Measurements from ENCODE around the gene NRN1L. TPM values are rescaled to one million over a fixed set of nuclear protein-coding genes. Genes with fewer than 3 reads are reported as not detected.

The NRN1L gene
- total RNA-seq, 1 experiment from 2014 or later = 1.4 TPM

- Histone ChIP-seq H3K9me3 (ENCODE audit: control insufficient read depth in 1 of 2, insufficient read depth in 1 of 2, low read depth in 1 of 2, low read length in 2 of 2) (no peaks in the 10 kb centered on the region), H3K4me3 (replicated peaks in 1 of 2; ENCODE audit: low read depth in 1 of 2, low read length in 2 of 2) (peak overlapping the region; percentile 82 to 97), H3K4me1 (ENCODE audit: control insufficient read depth in 1 of 2, insufficient read depth in 2 of 2, low read length in 2 of 2) (peaks cover 7 to 17% of the 10 kb centered on the region in 2 experiments), H3K79me2 (ENCODE audit: insufficient read depth, low read length) (peaks cover 39% of the 10 kb centered on the region), H3K9me2 (ENCODE audit: insufficient read depth) (no peaks in the 10 kb centered on the region), H3K9ac (ENCODE audit: low read length) (peak overlapping the region; percentile 93), H2AFZ (ENCODE audit: low read depth, low read length, poor library complexity, severe bottlenecking) (no peak overlapping the region), H3K36me3 (ENCODE audit: control insufficient read depth in 1 of 2, insufficient read depth in 2 of 2, low read length in 2 of 2) (peaks cover 31 to 45% of the 10 kb centered on the region in 2 experiments; a peak in 3 of 4 replicates), H3K27me3 (ENCODE audit: insufficient read depth, low read length) (no peaks in the 10 kb centered on the region), H3K4me2 (ENCODE audit: low read length) (peak overlapping the region; percentile 99), H4K20me1 (ENCODE audit: insufficient read depth) (no peaks in the 10 kb centered on the region), H3K27ac (ENCODE audit: low read depth, low read length) (no peak overlapping the region)
- DNase-seq (ENCODE audit: low read depth, low spot score) (no peak), ATAC-seq (no peak)
- no peak for TF ChIP-seq YY1 (IDR thresholded peaks at IDR 0.05; ENCODE audit: extremely low read depth, insufficient replicate concordance, low read depth, low read length)
- no TSS peak for BruUV-seq (replicated peaks)
- RAD21 ChIA-PET (ENCODE audit: low non-redundant PET in 1 of 2, low total read pairs in 2 of 2, uncharacterized antibody in 2 of 2, unreplicated experiment in 2 of 2) = no interaction called here
- CTCF ChIA-PET = interaction anchor here (2.7 kb wide), 1 partner anchor 10 kb away, joined by 12 read pairs; the partner anchor contains the start of gene NRN1L
- POLR2A ChIA-PET = no interaction called here
- intact Hi-C loops (cut with micrococcal nuclease) = no loop called here
These were observed 10.3 kb upstream of the NRN1L start for GRCh38 chr16:67874372-67874771.

- Histone ChIP-seq H3K4me3 (replicated peaks in 1 of 2; ENCODE audit: low read depth in 1 of 2, low read length in 2 of 2) (no peak overlapping the region), H4K20me1 (ENCODE audit: insufficient read depth) (no peaks in the 10 kb centered on the region), H3K9me3 (ENCODE audit: control insufficient read depth in 1 of 2, insufficient read depth in 1 of 2, low read depth in 1 of 2, low read length in 2 of 2) (no peaks in the 10 kb centered on the region), H3K27me3 (ENCODE audit: insufficient read depth, low read length) (no peaks in the 10 kb centered on the region), H3K36me3 (ENCODE audit: control insufficient read depth in 1 of 2, insufficient read depth in 2 of 2, low read length in 2 of 2) (peaks cover 41 to 56% of the 10 kb centered on the region in 2 experiments; a peak in 3 of 4 replicates), H3K79me2 (ENCODE audit: insufficient read depth, low read length) (peaks cover 39% of the 10 kb centered on the region), H3K9ac (ENCODE audit: low read length) (no peak overlapping the region), H3K27ac (ENCODE audit: low read depth, low read length) (no peak overlapping the region), H3K9me2 (ENCODE audit: insufficient read depth) (no peaks in the 10 kb centered on the region), H2AFZ (ENCODE audit: low read depth, low read length, poor library complexity, severe bottlenecking) (no peak overlapping the region), H3K4me2 (ENCODE audit: low read length) (no peak overlapping the region), H3K4me1 (ENCODE audit: control insufficient read depth in 1 of 2, insufficient read depth in 2 of 2, low read length in 2 of 2) (peaks cover 7 to 17% of the 10 kb centered on the region in 2 experiments)
- TF ChIP-seq, protein P1, sequence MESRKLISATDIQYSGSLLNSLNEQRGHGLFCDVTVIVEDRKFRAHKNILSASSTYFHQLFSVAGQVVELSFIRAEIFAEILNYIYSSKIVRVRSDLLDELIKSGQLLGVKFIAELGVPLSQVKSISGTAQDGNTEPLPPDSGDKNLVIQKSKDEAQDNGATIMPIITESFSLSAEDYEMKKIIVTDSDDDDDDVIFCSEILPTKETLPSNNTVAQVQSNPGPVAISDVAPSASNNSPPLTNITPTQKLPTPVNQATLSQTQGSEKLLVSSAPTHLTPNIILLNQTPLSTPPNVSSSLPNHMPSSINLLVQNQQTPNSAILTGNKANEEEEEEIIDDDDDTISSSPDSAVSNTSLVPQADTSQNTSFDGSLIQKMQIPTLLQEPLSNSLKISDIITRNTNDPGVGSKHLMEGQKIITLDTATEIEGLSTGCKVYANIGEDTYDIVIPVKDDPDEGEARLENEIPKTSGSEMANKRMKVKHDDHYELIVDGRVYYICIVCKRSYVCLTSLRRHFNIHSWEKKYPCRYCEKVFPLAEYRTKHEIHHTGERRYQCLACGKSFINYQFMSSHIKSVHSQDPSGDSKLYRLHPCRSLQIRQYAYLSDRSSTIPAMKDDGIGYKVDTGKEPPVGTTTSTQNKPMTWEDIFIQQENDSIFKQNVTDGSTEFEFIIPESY (IDR thresholded peaks at IDR 0.05; ENCODE audit: extremely low read depth, insufficient replicate concordance, low read length) = no peak
- TF ChIP-seq EGR1 (IDR thresholded peaks at IDR 0.05; ENCODE audit: low read depth) = no peak
- no peak for TF ChIP-seq EZH2phosphoT487 (IDR thresholded peaks at IDR 0.05; ENCODE audit: borderline replicate concordance)
- no peak for TF ChIP-seq POLR2A (IDR thresholded peaks at IDR 0.05; ENCODE audit: borderline replicate concordance, extremely low read depth, insufficient read depth, insufficient read length)
- no peak for TF ChIP-seq SP1 (IDR thresholded peaks at IDR 0.05; ENCODE audit: low read depth)
- no TSS peak for BruUV-seq (replicated peaks)
- POLR2A ChIA-PET = no interaction called here
- DNase-seq (ENCODE audit: low read depth, low spot score) (no peak), ATAC-seq (no peak)
- CTCF ChIA-PET = no interaction called here
- RAD21 ChIA-PET (ENCODE audit: low non-redundant PET in 1 of 2, low total read pairs in 2 of 2, uncharacterized antibody in 2 of 2, unreplicated experiment in 2 of 2) = no interaction called here
- intact Hi-C loops (cut with micrococcal nuclease) = no loop called here
These were observed 7.6 kb upstream of the NRN1L start for GRCh38 chr16:67877064-67877463.

Measured in HCT116 (cell line).